Liver (tissue), 9 donors: ENCODE data around the gene ARHGAP9. TPM values are rescaled to one million over a fixed set of nuclear protein-coding genes. Genes with fewer than 3 reads are reported as not detected.

Experiments
- DNase-seq: peaks from one replicate; pipeline ENCODE4 v3.0.0-alpha.2; 2017; ENCODE audit warnings: low spot score
- H3K27ac ChIP-seq, 2 donors: one replicate each; pipeline ENCODE4 v1.7.0; 2013; ENCODE audit warnings: inconsistent platforms in 2 of 2, low read length in 2 of 2, control low read depth in 1 of 2, low read depth in 1 of 2, mild to moderate bottlenecking in 1 of 2
- H3K27me3 ChIP-seq, 4 donors: one replicate each; pipeline versions ENCODE4 v1.6.1 to v1.7.0; 2013; ENCODE audit warnings: low read length in 3 of 4, inconsistent platforms in 1 of 4, mild to moderate bottlenecking in 1 of 4, moderate library complexity in 1 of 4; ENCODE audit not compliant: control insufficient read depth in 4 of 4, insufficient read depth in 4 of 4
- H3K36me3 ChIP-seq, 4 donors: one replicate each; pipeline versions ENCODE4 v1.6.1 to v1.7.0; 2013; ENCODE audit warnings: low read length in 3 of 4, mild to moderate bottlenecking in 3 of 4, low read depth in 1 of 4, moderate library complexity in 1 of 4; ENCODE audit not compliant: control insufficient read depth in 4 of 4, insufficient read depth in 3 of 4
- H3K4me1 ChIP-seq, 4 donors: one replicate each; pipeline versions ENCODE4 v1.6.1 to v1.7.0; 2013; ENCODE audit warnings: low read length in 3 of 4, mild to moderate bottlenecking in 3 of 4, moderate library complexity in 1 of 4; ENCODE audit not compliant: control insufficient read depth in 4 of 4, insufficient read depth in 4 of 4
- H3K4me3 ChIP-seq, 3 donors: one replicate each; pipeline versions ENCODE4 v1.6.1 to v1.7.0; 2013; ENCODE audit warnings: low read length in 3 of 3, control low read depth in 1 of 3, low read depth in 1 of 3, mild to moderate bottlenecking in 1 of 3
- H3K9ac ChIP-seq, 2 donors: one replicate each; pipeline ENCODE4 v1.7.0; 2013; ENCODE audit warnings: low read length in 2 of 2, mild to moderate bottlenecking in 2 of 2, moderate library complexity in 2 of 2, control low read depth in 1 of 2, low read depth in 1 of 2
- H3K9me3 ChIP-seq, 4 donors: one replicate each; pipeline versions ENCODE4 v1.6.1 to v1.7.0; 2013; ENCODE audit warnings: low read length in 3 of 4; ENCODE audit not compliant: control insufficient read depth in 4 of 4
- EGR1 ChIP-seq, 2 donors: IDR thresholded peaks; 2 replicates each; pipeline ENCODE4 v1.6.1; 2016 to 2018; ENCODE audit warnings: antibody characterized with exemption in 2 of 2, low read depth in 2 of 2
- FOXA1 ChIP-seq: IDR thresholded peaks from 2 replicates; pipeline ENCODE4 v1.6.1; 2016; ENCODE audit warnings: antibody characterized with exemption
- FOXA2 ChIP-seq: IDR thresholded peaks from 2 replicates; pipeline ENCODE4 v1.6.1; 2016; ENCODE audit warnings: antibody characterized with exemption
- GABPA ChIP-seq, 2 donors: IDR thresholded peaks in 1 of 2; conservative IDR thresholded peaks in 1 of 2; 2 replicates each; pipeline ENCODE4 v1.6.1; 2016; ENCODE audit warnings: antibody characterized with exemption in 2 of 2, mild to moderate bottlenecking in 1 of 2, moderate library complexity in 1 of 2
- HNF4G ChIP-seq: IDR thresholded peaks from 2 replicates; pipeline ENCODE4 v1.6.1; 2016; ENCODE audit warnings: antibody characterized with exemption
- NR2F2 ChIP-seq: IDR thresholded peaks from 2 replicates; pipeline ENCODE4 v1.6.1; 2016; ENCODE audit warnings: antibody characterized with exemption
- RAD21 ChIP-seq, 2 donors: IDR thresholded peaks; 2 replicates each; pipeline ENCODE4 v1.6.1; 2016; ENCODE audit warnings: antibody characterized with exemption in 2 of 2, mild to moderate bottlenecking in 2 of 2
- RXRA ChIP-seq, 2 donors: IDR thresholded peaks; 2 replicates each; pipeline ENCODE4 v1.6.1; 2017 to 2018; ENCODE audit warnings: antibody characterized with exemption in 2 of 2, mild to moderate bottlenecking in 1 of 2
- SP1 ChIP-seq: IDR thresholded peaks from 2 replicates; pipeline ENCODE4 v1.6.1; 2018; ENCODE audit warnings: antibody characterized with exemption, mild to moderate bottlenecking
- TAF1 ChIP-seq: conservative IDR thresholded peaks from 2 replicates; pipeline ENCODE4 v1.6.1; 2016; ENCODE audit warnings: antibody characterized with exemption, mild to moderate bottlenecking
- YY1 ChIP-seq: IDR thresholded peaks from 2 replicates; pipeline ENCODE4 v1.6.1; 2016; ENCODE audit warnings: antibody characterized with exemption, mild to moderate bottlenecking
- WGBS: extraction: QIAGEN DNeasy Blood & Tissue Kit; methylation state at CpG from one replicate; pipeline ENCODE4 v1.1.7; 2013; 5-methylcytosine and 5-hydroxymethylcytosine counted together
- polyA plus RNA-seq, 2 donors: library from polyadenylated mRNA; stranded (reverse) in 1 of 2; unstranded in 1 of 2; fragments of 200-250 nt in 1 of 2; fragments of >200 nt in 1 of 2; fragmentation: Nextera tagmentation in 1 of 2; extraction: Ambion mirVana in 1 of 2; gene quantifications; one replicate each; pipeline versions ENCODE4 v1.2.1 to v1.2.3, GENCODE V29; 2013 to 2015
- total RNA-seq, 2 donors: library from RNA; depleted of rRNA; stranded (reverse); fragments of >200 nt; gene quantifications; one replicate each; pipeline ENCODE4 v1.2.3, GENCODE V29; 2014
- TF ChIP-seq, protein P1 (sequence below): IDR thresholded peaks from 2 replicates; pipeline ENCODE4 v1.6.1; 2016; ENCODE audit warnings: antibody characterized with exemption
- TF ChIP-seq, protein P2 (sequence below): fragments of 150-350 bp; IDR thresholded peaks from 2 replicates; pipeline ENCODE4 v1.5.1; 2017; ENCODE audit warnings: improper control_type of control experiment, low read depth, low read length; ENCODE audit not compliant: missing input control
- TF ChIP-seq, protein P3 (sequence below): IDR thresholded peaks from 2 replicates; pipeline ENCODE4 v1.6.1; 2016; ENCODE audit warnings: antibody characterized with exemption
- TF ChIP-seq, protein P4 (sequence below): IDR thresholded peaks from 2 replicates; pipeline ENCODE4 v1.6.1; 2016; ENCODE audit warnings: antibody characterized with exemption, mild to moderate bottlenecking
- TF ChIP-seq, protein P5 (sequence below): IDR thresholded peaks from 2 replicates; pipeline ENCODE4 v1.6.1; 2016; ENCODE audit warnings: antibody characterized with exemption
- donor health status: healthy.
- donor health status: healthy.
- donor health status: healthy.
- donor health status: healthy.
- donor health status: healthy.

The ARHGAP9 gene
- total and polyA plus RNA-seq, 4 donors = 3.0 to 12.0 (median 7.1) TPM

GRCh38 chr12:57474862-57475261, 4.8 kb downstream of the ARHGAP9 start:
- Histone ChIP-seq H3K27me3 (peaks cover 0 to 6% (median 3%) of the 10 kb centered on the region in 4 donors), H3K4me1 (peaks cover 4 to 20% (median 14%) of the 10 kb centered on the region in 4 donors)

More at GRCh38 chr12:57474862-57475261, 4.8 kb downstream of the ARHGAP9 start:
- TF ChIP-seq, protein P1, sequence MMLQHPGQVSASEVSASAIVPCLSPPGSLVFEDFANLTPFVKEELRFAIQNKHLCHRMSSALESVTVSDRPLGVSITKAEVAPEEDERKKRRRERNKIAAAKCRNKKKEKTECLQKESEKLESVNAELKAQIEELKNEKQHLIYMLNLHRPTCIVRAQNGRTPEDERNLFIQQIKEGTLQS = no peak
- TF ChIP-seq HNF4G (no peak), GABPA (IDR thresholded peaks at IDR 0.05 in 1 of 2, conservative IDR thresholded peaks at IDR 0.05 in 1 of 2) (no peak), EGR1 (IDR thresholded peaks at IDR 0.05; ENCODE audit: low read depth in 2 of 2) (no peak), YY1 (no peak), RAD21 (IDR thresholded peaks at IDR 0.05) (no peak), FOXA1 (no peak), FOXA2 (no peak), TAF1 (no peak), SP1 (no peak), NR2F2 (no peak), RXRA (IDR thresholded peaks at IDR 0.05) (no peak)
- TF ChIP-seq, protein P2, sequence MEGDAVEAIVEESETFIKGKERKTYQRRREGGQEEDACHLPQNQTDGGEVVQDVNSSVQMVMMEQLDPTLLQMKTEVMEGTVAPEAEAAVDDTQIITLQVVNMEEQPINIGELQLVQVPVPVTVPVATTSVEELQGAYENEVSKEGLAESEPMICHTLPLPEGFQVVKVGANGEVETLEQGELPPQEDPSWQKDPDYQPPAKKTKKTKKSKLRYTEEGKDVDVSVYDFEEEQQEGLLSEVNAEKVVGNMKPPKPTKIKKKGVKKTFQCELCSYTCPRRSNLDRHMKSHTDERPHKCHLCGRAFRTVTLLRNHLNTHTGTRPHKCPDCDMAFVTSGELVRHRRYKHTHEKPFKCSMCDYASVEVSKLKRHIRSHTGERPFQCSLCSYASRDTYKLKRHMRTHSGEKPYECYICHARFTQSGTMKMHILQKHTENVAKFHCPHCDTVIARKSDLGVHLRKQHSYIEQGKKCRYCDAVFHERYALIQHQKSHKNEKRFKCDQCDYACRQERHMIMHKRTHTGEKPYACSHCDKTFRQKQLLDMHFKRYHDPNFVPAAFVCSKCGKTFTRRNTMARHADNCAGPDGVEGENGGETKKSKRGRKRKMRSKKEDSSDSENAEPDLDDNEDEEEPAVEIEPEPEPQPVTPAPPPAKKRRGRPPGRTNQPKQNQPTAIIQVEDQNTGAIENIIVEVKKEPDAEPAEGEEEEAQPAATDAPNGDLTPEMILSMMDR = no peak
- TF ChIP-seq, protein P3, sequence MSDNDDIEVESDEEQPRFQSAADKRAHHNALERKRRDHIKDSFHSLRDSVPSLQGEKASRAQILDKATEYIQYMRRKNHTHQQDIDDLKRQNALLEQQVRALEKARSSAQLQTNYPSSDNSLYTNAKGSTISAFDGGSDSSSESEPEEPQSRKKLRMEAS = no peak
- TF ChIP-seq, protein P4, sequence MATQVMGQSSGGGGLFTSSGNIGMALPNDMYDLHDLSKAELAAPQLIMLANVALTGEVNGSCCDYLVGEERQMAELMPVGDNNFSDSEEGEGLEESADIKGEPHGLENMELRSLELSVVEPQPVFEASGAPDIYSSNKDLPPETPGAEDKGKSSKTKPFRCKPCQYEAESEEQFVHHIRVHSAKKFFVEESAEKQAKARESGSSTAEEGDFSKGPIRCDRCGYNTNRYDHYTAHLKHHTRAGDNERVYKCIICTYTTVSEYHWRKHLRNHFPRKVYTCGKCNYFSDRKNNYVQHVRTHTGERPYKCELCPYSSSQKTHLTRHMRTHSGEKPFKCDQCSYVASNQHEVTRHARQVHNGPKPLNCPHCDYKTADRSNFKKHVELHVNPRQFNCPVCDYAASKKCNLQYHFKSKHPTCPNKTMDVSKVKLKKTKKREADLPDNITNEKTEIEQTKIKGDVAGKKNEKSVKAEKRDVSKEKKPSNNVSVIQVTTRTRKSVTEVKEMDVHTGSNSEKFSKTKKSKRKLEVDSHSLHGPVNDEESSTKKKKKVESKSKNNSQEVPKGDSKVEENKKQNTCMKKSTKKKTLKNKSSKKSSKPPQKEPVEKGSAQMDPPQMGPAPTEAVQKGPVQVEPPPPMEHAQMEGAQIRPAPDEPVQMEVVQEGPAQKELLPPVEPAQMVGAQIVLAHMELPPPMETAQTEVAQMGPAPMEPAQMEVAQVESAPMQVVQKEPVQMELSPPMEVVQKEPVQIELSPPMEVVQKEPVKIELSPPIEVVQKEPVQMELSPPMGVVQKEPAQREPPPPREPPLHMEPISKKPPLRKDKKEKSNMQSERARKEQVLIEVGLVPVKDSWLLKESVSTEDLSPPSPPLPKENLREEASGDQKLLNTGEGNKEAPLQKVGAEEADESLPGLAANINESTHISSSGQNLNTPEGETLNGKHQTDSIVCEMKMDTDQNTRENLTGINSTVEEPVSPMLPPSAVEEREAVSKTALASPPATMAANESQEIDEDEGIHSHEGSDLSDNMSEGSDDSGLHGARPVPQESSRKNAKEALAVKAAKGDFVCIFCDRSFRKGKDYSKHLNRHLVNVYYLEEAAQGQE = no peak
- TF ChIP-seq, protein P5, sequence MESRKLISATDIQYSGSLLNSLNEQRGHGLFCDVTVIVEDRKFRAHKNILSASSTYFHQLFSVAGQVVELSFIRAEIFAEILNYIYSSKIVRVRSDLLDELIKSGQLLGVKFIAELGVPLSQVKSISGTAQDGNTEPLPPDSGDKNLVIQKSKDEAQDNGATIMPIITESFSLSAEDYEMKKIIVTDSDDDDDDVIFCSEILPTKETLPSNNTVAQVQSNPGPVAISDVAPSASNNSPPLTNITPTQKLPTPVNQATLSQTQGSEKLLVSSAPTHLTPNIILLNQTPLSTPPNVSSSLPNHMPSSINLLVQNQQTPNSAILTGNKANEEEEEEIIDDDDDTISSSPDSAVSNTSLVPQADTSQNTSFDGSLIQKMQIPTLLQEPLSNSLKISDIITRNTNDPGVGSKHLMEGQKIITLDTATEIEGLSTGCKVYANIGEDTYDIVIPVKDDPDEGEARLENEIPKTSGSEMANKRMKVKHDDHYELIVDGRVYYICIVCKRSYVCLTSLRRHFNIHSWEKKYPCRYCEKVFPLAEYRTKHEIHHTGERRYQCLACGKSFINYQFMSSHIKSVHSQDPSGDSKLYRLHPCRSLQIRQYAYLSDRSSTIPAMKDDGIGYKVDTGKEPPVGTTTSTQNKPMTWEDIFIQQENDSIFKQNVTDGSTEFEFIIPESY = no peak
- DNase-seq = no peak
- H3K36me3 ChIP-seq = peaks cover 0 to 2% (median 0%) of the 10 kb centered on the region in 4 donors
- WGBS = 68% methylated on average over 7 of the region's 7 CpGs
- H3K9me3 ChIP-seq = no peaks in the 10 kb centered on the region
- H3K27ac ChIP-seq = no peak overlapping the region
- H3K9ac ChIP-seq = no peak overlapping the region
- no peak overlapping the region for H3K4me3 ChIP-seq
